Choroid plexus epithelial cell (primary cell): ENCODE measurements around the gene MEMO1.
A peak's percentile ranks its signal among the peaks of the same experiment; 100 is the strongest.

Experiments
- DNase-seq: peaks from one replicate; pipeline ENCODE4 v3.0.0-alpha.2; 2010; ENCODE audit warnings: low read depth
- H3K4me3 ChIP-seq: 2 replicates; pipeline ENCODE4 v1.5.1; 2011; ENCODE audit warnings: low read depth, mild to moderate bottlenecking, control low read depth, low read length, moderate library complexity
- TF ChIP-seq, protein P1 (sequence below): conservative IDR thresholded peaks from 2 replicates; pipeline ENCODE4 v1.5.1; 2011; ENCODE audit warnings: low read depth, mild to moderate bottlenecking, control low read depth, inconsistent platforms, low read length, moderate library complexity

The MEMO1 gene

DNA sequence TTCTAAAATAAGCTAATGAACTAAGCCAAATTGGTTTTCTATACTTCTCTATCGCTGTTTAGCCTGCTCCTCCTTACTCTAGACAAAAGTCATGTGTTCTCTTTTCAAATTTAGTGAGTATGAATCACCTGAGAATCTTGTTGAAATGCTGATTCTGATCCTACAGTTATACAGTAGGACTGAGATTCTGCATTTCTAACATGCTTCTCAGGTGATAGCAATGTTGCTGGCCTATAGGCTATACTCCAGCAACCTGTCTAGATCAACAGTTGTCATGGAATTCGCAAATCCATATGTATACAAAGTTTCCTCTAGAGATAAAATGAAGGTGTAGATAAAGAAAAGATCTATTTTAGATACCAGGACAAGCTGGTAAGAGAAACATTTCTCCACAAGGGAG lies 62.9 kb downstream of the MEMO1 start:
- no peak overlapping the region for H3K4me3 ChIP-seq
- no peak for DNase-seq
- TF ChIP-seq, protein P1, sequence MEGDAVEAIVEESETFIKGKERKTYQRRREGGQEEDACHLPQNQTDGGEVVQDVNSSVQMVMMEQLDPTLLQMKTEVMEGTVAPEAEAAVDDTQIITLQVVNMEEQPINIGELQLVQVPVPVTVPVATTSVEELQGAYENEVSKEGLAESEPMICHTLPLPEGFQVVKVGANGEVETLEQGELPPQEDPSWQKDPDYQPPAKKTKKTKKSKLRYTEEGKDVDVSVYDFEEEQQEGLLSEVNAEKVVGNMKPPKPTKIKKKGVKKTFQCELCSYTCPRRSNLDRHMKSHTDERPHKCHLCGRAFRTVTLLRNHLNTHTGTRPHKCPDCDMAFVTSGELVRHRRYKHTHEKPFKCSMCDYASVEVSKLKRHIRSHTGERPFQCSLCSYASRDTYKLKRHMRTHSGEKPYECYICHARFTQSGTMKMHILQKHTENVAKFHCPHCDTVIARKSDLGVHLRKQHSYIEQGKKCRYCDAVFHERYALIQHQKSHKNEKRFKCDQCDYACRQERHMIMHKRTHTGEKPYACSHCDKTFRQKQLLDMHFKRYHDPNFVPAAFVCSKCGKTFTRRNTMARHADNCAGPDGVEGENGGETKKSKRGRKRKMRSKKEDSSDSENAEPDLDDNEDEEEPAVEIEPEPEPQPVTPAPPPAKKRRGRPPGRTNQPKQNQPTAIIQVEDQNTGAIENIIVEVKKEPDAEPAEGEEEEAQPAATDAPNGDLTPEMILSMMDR = no peak

DNA sequence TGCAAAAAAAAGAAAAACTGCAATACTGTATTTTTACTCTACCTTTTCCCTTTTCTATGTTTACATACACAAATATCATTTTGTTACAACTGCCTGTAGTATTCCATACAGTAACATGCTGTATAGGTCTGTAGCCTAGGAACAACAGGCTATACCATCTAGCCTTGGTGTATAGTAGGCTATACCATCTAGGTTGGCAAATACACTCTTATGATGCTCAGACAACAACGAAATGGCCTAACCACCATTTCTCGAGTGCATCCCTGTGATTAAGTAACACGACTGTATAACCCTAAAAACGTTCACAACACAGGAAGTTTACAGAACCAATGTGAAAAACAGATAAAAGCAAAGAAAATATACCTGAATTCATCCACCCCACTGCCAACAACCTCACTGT lies 64.0 kb downstream of the MEMO1 start:
- TF ChIP-seq, protein P1 = no peak
- no peak for DNase-seq
- no peak overlapping the region for H3K4me3 ChIP-seq

DNA sequence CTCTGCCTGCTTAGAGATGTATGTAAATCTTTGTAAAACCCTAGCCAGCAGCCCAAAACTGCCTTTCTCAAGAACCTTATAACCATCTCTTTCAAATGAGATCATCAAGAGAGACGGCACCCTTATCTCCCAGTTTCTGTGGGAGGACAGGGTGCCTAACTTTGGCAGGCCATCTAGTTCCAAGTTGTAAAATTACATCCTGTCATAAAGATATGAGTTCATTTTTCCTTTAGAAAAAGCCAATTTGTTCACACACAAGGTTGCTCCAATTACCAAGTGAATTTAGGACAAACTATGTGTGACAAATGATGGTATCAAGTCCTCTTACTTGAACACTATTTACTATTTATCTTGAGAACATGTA lies 65.3 kb downstream of the MEMO1 start:
- peak; percentile 39 for DNase-seq
- TF ChIP-seq, protein P1 = peak; percentile 2
- no peak overlapping the region for H3K4me3 ChIP-seq

DNA sequence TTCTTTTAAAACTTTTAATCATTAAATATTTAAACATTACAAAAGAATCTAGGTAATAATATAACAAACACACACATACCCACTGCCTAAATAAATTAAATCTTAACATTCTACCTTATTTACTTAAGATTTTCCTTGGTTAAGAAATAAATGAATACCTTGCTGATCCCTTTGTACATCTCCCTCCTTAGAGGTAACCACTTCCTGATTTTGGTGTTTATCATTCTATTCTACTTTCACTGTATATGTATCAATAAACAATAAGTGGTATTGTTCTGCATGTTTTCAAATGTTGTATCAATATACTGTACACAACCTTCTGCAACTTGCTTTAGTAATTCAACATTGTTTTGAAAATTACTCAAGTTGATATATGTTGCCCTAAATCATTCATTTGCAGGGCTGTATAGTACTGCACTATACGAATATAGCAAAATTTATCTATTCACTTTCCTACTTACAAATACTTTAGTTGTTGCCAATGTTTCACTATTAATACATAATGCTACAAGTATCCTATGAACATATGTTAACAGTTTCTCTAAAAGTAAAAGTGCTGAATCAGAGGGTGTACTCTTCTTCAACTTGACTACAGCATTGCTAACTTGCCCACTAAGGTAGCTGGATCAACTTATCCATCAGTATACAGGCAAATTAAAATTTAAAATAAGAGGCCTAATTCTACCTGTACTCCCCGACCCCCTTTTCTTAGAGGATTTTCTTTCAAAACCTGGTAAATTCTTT lies 65.8 kb downstream of the MEMO1 start:
- TF ChIP-seq, protein P1 = no peak
- no peak for DNase-seq
- no peak overlapping the region for H3K4me3 ChIP-seq

DNA sequence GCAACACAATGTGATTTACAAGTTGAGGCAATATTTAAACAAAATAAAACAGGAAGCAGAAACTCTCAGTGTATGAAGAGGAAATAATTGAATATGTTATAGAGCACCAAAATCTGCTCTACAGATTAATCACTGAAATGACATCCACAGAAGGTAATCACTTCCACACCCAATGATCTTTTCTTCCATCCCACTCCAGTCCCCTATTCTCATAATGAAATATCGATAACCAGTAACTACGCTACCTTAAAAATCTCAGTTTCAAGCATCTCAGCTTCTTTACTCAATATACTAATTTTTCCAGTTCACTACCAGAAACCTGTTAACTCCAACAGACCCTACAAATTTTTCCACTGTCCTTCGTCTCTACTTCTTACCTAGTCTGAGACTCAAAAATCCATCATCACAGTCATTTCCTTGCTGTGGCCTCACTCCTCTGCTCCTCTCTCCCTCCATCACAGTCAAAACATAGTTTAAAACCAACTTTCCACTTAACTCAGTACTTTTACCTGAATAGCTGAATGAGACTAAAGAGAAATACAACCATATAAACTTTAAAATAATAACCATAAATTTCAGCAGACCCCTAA lies 67.1 kb downstream of the MEMO1 start:
- no peak for DNase-seq
- TF ChIP-seq, protein P1 = no peak
- no peak overlapping the region for H3K4me3 ChIP-seq

DNA sequence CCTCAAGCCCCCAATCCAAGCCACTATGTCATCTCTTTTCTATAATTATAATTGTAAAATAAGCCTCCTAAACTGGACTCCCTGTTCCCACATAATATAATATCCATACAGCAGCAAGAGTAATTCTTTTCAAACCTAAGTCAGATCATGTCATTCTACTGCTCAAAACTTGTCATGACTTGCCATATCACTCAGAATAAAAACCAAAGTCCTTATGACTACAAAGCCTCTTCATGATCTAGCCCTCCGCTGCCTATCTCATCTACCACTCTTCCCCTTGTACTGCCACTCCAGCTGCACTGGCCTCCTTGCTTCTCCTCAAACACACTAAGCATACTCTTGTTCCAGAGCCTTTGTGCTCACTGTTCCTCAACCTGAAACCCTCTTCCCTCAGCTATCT lies 69.9 kb downstream of the MEMO1 start:
- DNase-seq = no peak
- no peak overlapping the region for H3K4me3 ChIP-seq
- TF ChIP-seq, protein P1 = no peak

DNA sequence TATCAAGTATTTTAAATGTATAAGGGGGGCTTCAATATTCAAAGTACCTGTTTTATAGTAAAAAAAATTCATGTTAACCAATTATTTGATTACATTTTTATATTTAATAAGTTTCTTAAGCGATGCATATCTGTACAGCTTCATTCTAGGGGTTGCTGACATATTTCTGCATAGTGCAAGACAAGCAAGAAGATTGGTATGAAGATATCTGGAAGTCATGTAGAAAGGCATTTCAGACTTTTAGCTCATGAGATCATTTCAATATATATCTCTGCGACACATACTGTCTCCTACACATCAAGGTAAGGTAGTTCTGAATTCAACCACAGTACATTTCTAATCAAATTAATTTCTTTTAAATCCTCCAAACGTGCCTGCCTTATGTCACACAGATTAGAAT lies 73.1 kb downstream of the MEMO1 start:
- TF ChIP-seq, protein P1 = no peak
- DNase-seq = peak; percentile 68
- no peak overlapping the region for H3K4me3 ChIP-seq
